Hepatocyte (in vitro differentiated cells): Measurements from ENCODE around the gene ADAMTS2. TPM values are rescaled to one million over a fixed set of nuclear protein-coding genes. Genes with fewer than 3 reads are reported as not detected.

Experiments
- DNase-seq: peaks from one replicate; pipeline ENCODE4 v3.0.0-alpha.2; 2016; ENCODE audit warnings: low spot score
- H2AFZ ChIP-seq: fragments of 200-600 bp; sonication (generic); 2 replicates; pipeline ENCODE4 v1.6.0; 2016; ENCODE audit warnings: antibody characterized with exemption, mild to moderate bottlenecking
- H3K27ac ChIP-seq: fragments of 200-600 bp; sonication (generic); 2 replicates; pipeline ENCODE4 v1.5.1; 2016; ENCODE audit warnings: mild to moderate bottlenecking
- H3K27me3 ChIP-seq: fragments of 200-600 bp; sonication (generic); 2 replicates; pipeline ENCODE4 v1.6.1; 2016
- H3K36me3 ChIP-seq: fragments of 200-600 bp; sonication (generic); replicated peaks from 2 replicates; pipeline ENCODE4 v1.5.1; 2016; ENCODE audit warnings: low read depth; ENCODE audit not compliant: insufficient read depth
- H3K4me1 ChIP-seq: fragments of 200-600 bp; sonication (generic); 2 replicates; pipeline ENCODE4 v1.5.1; 2016; ENCODE audit warnings: mild to moderate bottlenecking, moderate library complexity; ENCODE audit not compliant: insufficient read depth
- H3K4me2 ChIP-seq: fragments of 200-600 bp; sonication (generic); 2 replicates; pipeline ENCODE4 v1.6.0; 2016
- H3K4me3 ChIP-seq: fragments of 200-600 bp; sonication (generic); 2 replicates; pipeline ENCODE4 v1.5.1; 2016; ENCODE audit warnings: mild to moderate bottlenecking
- H3K79me2 ChIP-seq: fragments of 200-600 bp; sonication (generic); 2 replicates; pipeline ENCODE4 v1.6.0; 2017; ENCODE audit warnings: mild to moderate bottlenecking
- H3K9me2 ChIP-seq: fragments of 200-600 bp; sonication (generic); replicated peaks from 2 replicates; pipeline ENCODE4 v1.6.0; 2017; ENCODE audit warnings: mild to moderate bottlenecking; ENCODE audit not compliant: insufficient read depth
- H3K9me3 ChIP-seq: fragments of 200-600 bp; sonication (generic); 2 replicates; pipeline ENCODE4 v1.5.1; 2016; ENCODE audit warnings: low read depth, mild to moderate bottlenecking
- H4K20me1 ChIP-seq: fragments of 200-600 bp; sonication (generic); 2 replicates; pipeline ENCODE4 v1.6.0; 2016; ENCODE audit warnings: mild to moderate bottlenecking; ENCODE audit not compliant: insufficient read depth, poor library complexity, severe bottlenecking
- CTCF ChIP-seq: fragments of 200-600 bp; sonication (generic); IDR thresholded peaks from 2 replicates; pipeline ENCODE4 v1.5.1; 2016; ENCODE audit warnings: antibody characterized with exemption, mild to moderate bottlenecking; ENCODE audit not compliant: poor library complexity
- EZH2 ChIP-seq: fragments of 200-600 bp; sonication (generic); IDR thresholded peaks from 2 replicates; pipeline ENCODE4 v1.6.1; 2016; ENCODE audit warnings: antibody characterized with exemption, mild to moderate bottlenecking, borderline replicate concordance
- EZH2phosphoT487 ChIP-seq: fragments of 200-600 bp; sonication (generic); IDR thresholded peaks from one replicate; pipeline ENCODE4 v1.6.1; 2018; ENCODE audit warnings: antibody characterized with exemption, mild to moderate bottlenecking, low read depth, moderate library complexity; ENCODE audit not compliant: unreplicated experiment, severe bottlenecking
- WGBS: methylation state at CpG from one replicate; pipeline ENCODE4 v1.1.6; 2016; ENCODE audit warnings: low lambda C conversion rate; ENCODE audit errors: missing lambda C conversion rate; 5-methylcytosine and 5-hydroxymethylcytosine counted together
- polyA plus RNA-seq: library from polyadenylated mRNA; unstranded; fragments of >200 nt; fragmentation: Nextera tagmentation; extraction: Ambion mirVana; gene quantifications from 2 replicates; pipeline ENCODE4 v1.2.1, GENCODE V29; 2016
- total RNA-seq: library from RNA; depleted of rRNA; stranded (reverse); fragments of >200 nt; gene quantifications from 2 replicates; pipeline ENCODE4 v1.2.3, GENCODE V29; 2014

The ADAMTS2 gene
- total and polyA plus RNA-seq, 2 experiments from 2014 or later, result 55.4 to 78.8 TPM

- TF ChIP-seq CTCF (no peak), EZH2 (no peak), EZH2phosphoT487 (no peak)
- H3K4me1 ChIP-seq, result no peaks in the 10 kb centered on the region
- no peak overlapping the region for H3K4me2 ChIP-seq
- DNase-seq, result no peak
- H3K36me3 ChIP-seq, result no peaks in the 10 kb centered on the region
- no peak overlapping the region for H3K27ac ChIP-seq
- H3K79me2 ChIP-seq, result no peaks in the 10 kb centered on the region
- H3K27me3 ChIP-seq, result no peaks in the 10 kb centered on the region
- H3K4me3 ChIP-seq, result no peak overlapping the region
- no peak overlapping the region for H2AFZ ChIP-seq
- H3K9me3 ChIP-seq, result no peaks in the 10 kb centered on the region
- no peaks in the 10 kb centered on the region for H4K20me1 ChIP-seq
- H3K9me2 ChIP-seq, result no peaks in the 10 kb centered on the region
- WGBS, result 89% methylated on average over 3 of the region's 3 CpGs
Measured at GRCh38 chr5:179160584-179160983, 184.7 kb downstream of the ADAMTS2 start.

- no peaks in the 10 kb centered on the region for H3K36me3 ChIP-seq
- WGBS, result 95% methylated on average over 14 of the region's 14 CpGs
- no peaks in the 10 kb centered on the region for H3K9me3 ChIP-seq
- no peaks in the 10 kb centered on the region for H3K9me2 ChIP-seq
- H3K4me3 ChIP-seq, result no peak overlapping the region
- H3K4me1 ChIP-seq, result no peaks in the 10 kb centered on the region
- H3K79me2 ChIP-seq, result no peaks in the 10 kb centered on the region
- H3K4me2 ChIP-seq, result no peak overlapping the region
- no peak for TF ChIP-seq EZH2phosphoT487
- TF ChIP-seq EZH2, result no peak
- TF ChIP-seq CTCF, result no peak
- no peak for DNase-seq
- H3K27me3 ChIP-seq, result no peaks in the 10 kb centered on the region
- H3K27ac ChIP-seq, result no peak overlapping the region
- H4K20me1 ChIP-seq, result no peaks in the 10 kb centered on the region
- H2AFZ ChIP-seq, result no peak overlapping the region
Measured at GRCh38 chr5:179158556-179158955, 186.7 kb downstream of the ADAMTS2 start.

GRCh38 chr5:179154991-179155955 is 190.0 kb downstream of the ADAMTS2 start:
- Histone ChIP-seq H2AFZ (no peak overlapping the region), H3K36me3 (no peaks in the 10 kb centered on the region), H3K4me3 (no peak overlapping the region), H3K9me3 (no peaks in the 10 kb centered on the region), H3K4me1 (no peaks in the 10 kb centered on the region), H3K27me3 (no peaks in the 10 kb centered on the region), H3K27ac (no peak overlapping the region), H3K4me2 (no peak overlapping the region), H4K20me1 (no peaks in the 10 kb centered on the region), H3K79me2 (no peaks in the 10 kb centered on the region), H3K9me2 (no peaks in the 10 kb centered on the region)
- TF ChIP-seq CTCF (no peak), EZH2phosphoT487 (no peak), EZH2 (no peak)
- no peak for DNase-seq
- 87% methylated on average over 26 of the region's 27 CpGs for WGBS
